NK-92 (cell line): Measurements from ENCODE around the gene MTMR3.

Experiments used
- DNase-seq: peaks from one replicate; lab custom pipeline; 2025; ENCODE audit not compliant: unreplicated experiment; lab: John Stamatoyannopoulos, UW

Gene MTMR3

DNA sequence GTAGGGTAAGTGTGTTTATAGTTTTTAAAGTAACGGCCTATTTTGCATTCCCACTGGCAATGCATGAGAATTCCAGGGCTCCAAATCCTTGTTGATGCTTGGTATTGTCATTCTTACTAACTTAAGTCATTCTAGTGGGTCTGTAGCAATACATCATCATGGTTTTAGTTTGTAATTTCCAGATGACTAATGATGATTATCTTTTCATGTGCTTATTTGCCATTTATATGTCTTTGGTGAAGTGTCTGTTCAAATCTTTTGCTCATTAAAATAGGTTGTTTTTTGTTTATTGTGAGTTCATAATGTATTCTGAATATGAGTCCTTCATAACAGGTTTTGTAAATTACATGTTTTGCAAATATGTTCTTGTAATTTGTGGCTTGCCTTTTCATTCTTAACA lies 31.2 kb downstream of the MTMR3 start:
- DNase-seq, result no peak

DNA sequence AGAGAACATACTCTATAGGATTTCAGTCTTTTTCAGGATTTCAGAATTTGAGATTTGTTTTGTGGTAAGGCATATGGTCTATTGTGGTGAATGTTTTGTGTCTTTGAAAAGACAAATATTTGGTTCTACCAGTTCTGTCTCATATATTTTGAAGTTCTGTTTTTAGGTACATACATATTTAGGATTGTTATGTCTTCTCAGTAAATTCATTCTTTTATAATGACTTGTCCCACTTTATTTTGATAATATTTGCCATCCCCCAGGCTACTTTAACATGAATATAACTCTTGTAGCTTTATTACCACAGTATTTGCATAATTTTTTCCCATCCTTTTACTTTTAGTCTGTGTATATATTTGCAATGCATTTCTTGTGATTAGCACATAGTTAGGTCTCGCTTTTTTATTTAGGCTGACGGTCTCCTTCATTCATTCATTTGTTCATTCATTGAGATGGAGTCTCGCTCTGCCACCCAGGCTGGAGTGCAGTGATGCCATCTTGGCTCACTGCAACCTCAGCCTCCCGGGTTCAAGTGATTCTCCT lies 32.1 kb downstream of the MTMR3 start:
- no peak for DNase-seq

DNA sequence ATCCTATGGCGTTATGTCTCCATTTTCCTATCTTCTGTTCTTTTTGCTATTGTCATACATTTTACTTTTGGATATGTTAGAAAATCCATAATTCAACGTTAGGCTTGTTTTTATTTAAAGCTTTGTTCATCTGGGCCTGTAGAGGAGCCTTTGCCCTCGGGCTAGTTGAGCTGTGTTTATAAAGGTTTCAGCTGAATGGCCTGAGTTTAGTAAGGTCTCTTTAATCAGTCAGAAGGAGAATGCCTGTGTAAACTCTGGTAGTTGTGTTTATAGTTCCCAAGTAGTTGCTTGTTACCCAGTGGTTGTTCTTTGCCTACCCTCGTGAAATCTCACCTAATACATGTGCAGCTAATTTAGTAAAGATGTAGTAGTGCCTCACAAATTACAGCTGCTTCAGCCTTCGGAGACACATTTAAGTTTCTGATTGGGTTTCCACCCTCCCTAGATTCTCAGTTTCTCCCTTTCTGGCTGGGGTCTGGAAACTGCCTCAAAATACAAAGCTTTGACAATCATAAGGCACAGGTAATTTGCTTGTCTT lies 33.1 kb downstream of the MTMR3 start:
- no peak for DNase-seq

DNA sequence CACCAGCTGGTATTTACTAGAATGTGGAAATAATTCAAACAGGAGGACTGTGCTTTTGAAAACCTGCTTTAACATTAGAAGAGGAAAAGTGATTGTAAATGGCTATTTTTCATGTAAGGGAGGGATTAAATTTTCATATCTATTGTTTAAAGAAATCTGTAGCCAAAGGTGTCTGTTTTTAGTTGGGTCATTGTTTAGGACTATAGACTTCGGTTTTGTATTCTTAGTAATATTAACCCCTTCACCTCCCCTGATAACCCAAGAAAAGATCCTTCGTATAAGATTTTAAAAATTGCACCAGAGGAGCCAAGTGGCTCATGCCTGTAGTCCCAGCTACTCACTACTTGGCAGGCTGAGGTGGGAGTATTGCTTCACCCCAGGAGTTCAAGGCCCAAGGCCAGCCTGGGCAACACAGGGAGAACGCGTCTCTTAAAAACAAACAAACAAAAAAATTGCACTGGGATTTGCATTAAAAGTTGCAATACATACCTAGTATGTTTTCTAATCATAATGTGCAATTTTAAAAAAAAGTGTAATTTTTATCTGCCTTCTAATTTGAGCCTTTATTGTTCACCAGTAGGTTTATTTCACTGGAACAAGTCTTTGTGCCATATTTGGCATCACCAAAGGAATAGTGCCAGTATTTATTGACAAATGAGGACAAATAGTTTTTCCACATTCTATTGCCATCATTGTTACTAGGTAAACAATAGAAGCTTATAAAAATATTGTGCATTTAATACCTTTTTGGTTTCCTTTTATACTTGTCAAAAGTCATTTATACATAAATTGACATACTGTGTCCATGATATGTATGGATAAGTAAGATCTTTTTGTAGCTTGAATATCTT lies 34.3 kb downstream of the MTMR3 start:
- DNase-seq, result no peak

DNA sequence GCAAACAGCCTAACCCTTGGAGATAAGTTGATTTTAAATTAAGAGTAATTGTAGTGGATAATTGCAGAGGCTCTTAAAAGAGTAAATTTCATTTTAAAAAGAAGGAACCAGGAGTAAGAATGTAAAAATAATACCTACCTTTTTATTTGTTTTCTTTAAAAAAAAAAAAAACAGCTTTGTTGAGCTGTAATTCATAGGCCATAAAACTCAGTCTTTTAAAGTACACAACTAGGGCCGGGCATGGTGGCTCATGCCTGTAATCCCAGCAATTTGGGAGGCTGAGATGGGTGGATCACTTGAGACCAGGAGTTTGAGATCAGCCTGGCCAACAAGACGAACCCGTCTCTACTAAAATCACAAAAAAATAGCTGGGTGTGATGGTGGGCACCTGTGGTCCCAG lies 42.4 kb downstream of the MTMR3 start:
- DNase-seq, result no peak

DNA sequence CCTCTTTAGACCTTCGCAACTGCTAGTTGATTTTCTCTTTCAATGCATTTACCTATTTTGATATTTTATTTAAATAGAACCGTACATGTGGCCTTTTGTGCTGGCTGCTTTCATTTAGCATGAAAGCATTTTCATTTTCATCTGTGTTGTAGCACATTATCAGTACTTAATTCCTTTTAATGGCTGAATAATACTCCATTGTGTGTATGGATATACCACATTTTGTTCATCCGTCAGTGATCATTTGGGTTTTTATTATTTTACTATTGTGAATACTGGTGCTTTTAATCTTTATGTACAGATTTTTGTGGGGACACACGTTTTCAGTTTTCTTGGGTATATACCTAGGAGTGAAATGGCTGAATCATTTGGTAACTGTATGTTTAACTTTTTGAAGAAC lies 43.1 kb downstream of the MTMR3 start:
- DNase-seq, result no peak

DNA sequence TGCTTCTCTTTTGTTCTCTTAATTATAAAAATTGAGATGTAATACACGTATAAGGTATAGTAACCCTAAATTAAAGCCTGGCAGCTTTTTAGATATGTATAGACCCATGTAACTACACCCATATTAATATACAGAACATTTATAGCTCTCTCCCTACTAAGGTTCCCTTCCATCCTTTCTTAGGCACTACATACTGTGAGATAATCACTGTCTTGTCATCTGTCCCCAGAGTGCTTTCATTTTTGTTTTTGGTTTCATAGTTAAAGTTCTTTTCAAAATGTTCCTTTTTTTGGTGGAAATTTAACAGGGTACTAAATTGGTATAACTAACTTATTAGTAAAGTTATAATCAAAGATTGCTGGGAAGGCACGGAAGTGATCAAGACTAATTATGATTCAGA lies 49.2 kb downstream of the MTMR3 start:
- DNase-seq, result no peak

DNA sequence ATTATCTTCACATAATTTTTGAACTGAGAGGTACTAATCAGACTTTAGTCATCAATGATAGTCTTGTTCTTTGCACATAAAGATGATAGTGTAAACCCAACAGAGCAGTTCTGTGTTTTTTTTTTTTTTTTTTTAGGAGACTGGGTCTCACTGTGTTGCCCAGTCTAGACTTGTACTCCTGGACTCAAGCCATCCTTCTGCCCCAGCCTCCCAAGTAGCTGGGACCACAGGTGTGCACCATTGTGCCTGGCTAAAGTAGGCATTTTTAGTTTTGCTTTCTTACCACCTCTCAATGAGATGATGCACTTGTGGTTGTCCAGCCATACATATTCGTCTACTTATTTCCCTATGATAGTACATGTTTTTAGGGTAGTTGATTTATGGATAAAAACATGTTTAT lies 50.6 kb downstream of the MTMR3 start:
- DNase-seq, result no peak

DNA sequence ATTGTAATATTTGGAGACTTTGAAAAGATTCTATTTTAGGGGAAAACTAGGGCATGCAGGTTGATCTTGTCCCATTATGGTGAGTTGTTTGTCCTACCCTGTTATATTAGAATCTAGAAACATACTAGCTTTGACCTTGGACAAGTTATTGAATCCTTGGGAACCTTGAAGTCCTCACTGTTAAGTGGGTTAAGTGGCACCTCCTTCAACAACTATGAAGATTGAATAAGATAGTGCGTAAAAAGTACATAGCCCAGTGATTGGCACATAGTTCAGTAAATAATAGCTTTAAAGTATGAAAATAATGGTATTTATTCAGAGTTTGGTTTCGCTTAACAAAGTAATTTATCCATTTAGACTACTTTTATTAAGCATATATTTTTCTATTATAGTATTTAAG lies 51.6 kb downstream of the MTMR3 start:
- no peak for DNase-seq

DNA sequence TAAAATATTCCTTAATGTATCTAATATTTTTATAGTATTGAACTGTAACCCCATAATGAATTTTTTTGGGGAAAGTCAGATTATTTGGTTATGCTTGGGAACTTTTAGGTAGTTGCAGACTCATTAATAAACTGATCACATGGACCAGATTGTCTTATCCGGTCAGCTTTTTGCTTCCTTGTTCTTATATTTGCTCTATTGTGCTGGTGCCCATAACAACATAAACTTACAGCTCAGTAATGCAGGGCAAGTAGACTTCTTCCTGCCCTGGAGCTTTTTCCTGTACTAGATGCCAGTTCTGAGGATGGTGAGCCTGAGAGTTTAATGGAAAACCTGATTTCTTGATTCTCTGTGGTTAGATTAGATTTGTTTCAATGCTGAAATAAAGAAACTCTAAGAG lies 53.2 kb downstream of the MTMR3 start:
- no peak for DNase-seq

DNA sequence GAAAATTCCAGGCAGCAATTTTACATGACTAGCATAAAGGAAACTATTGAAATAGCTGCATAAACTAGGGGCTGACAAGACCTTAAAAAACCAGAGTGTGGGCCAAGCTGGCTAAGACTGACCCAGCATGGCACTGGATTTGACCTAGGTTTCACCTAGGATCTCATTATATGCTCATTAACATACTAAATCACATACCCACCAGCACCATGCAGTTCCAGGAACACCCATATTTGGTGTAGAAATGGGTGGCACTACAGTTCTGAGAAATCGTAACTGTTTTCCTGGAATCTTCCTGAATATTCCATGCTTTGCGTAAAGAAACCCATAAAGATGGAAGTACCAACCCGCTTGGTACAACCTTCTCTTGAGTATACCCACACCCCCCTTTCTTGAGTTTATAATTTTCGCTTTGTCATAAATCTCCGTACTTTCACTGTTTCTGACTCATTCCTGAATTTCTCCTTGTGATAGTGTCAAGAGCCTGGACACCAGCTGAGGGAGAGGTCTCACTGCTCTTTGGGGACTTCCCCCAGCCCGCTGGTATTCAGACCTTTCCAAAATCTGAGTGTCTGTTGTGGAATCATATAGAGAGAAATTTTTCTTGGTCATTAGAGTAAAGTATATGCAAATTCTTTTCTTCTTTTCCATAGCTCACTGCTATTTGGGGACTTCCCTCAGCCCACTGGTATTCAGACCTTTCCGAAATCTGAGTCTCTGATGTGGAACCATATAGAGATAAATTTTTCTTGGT lies 55.1 kb downstream of the MTMR3 start:
- no peak for DNase-seq

DNA sequence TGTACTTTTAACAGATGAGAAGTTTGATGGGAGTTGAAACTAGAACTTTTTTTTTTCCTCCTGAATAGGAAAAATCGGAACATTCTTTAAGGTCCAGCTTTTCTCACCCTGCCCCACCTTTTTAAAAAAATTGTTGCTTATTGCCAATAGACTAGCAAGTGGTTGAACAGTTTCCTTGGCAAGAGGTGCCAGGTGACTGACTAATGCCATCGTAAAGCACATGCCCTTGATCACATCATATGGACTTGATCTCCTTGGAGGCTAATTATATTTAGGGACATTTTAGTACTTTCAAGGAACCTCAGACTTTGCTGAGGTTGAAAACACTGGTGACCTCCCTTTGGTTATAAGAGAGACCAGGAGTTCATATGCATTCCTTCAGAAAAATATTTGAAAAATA lies 57.6 kb downstream of the MTMR3 start:
- no peak for DNase-seq

DNA sequence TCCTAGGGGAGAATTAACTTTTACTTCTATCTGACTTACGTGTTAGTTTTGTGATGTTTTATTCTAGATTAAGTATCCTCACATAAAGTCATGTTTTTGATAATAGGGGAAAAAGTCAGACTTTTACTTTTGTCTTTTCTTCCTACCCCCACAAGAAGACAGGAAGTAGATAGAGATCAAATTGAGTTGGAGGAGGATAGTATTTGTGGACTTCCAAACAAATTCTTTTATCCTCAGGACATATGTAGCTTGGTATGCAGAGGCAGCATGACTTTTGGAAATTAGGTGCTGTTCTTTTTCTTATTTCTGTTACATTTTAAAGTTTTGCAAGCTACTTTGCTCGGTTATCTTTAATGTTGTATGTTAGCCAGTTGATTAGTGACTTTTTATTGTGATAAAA lies 61.4 kb downstream of the MTMR3 start:
- DNase-seq, result no peak

DNA sequence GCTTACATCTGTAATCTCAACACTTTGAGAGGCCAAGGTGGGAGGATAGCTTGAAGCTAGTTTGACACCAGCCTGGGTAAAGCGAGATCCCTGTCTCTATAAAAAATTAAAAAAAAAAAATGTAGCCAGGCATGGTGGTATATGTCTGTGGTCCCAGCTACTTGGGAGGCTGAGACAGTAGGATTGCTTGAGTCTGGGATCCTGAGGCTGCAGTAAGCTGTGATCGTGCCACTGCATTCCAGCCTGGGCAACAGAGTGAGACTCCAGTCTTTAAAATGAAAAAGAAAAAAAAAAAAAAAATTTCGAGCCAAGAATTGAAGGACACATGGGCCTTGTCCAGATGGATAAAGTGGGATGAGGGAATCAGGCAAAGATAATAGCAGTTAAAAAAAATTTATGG lies 62.5 kb downstream of the MTMR3 start:
- DNase-seq, result no peak

DNA sequence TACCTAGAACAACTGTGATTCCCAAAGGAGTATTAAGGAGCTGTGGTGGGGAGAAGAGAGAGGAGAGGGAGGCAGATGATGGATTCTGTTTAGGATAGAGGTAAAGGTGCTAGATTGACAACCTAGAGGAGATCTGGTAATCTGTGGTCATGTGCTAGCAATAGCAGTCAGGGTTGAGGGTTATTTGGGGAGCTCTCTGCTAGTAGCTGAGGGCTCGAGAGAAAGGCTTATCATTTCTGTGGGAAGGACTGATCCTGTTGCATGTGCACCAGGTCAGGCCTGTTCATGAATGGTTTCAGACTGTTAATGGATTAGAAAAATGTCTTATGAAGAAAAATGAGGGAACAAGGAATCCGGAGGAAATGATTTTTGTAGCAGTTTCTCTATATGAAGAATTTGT lies 63.2 kb downstream of the MTMR3 start:
- DNase-seq, result no peak

DNA sequence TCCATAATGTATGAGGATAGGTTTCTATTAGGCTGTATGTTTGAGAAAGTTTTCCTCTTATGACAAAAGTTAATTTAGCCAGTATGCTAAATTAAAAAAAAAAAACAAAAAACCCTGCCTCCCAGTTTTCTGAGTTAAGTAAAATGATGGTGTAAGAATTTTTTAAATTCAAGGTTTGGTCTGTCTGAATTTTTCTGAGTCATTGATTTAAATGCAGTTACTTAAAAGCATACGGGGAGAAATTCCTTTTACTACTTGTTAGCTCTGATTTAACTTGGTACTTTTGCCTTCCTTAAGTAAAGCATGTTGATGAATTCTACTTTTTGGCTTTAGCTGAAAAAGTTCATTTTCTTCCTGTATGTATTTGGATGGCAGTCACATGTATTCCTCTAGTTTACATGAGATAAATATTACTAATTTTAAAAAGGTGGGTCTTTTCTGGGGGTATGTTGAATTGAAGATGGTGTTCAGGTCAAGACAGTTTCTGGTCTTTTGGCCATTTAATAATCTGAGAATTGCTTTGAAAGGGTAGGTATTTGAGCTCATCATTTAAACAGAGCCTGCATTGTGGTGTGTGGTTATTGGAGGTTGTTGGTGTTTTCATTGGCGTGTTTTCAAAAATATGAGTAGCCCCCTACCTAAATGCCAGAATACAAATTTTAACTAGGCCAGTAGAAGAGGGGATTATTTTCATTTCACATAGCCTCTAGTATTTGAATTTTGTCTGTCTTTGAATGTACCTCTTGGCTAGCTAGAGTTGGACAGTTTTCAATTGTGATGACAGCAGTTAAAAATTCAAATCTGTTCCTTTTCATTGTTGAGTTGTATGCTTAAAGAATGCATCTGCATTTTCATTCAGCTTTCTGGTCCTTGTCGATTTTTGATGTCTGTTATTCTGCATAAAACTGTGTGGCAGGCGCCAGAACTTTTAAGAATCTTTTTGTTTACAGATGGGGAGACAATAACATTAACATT lies 64.7 kb downstream of the MTMR3 start:
- DNase-seq, result no peak

DNA sequence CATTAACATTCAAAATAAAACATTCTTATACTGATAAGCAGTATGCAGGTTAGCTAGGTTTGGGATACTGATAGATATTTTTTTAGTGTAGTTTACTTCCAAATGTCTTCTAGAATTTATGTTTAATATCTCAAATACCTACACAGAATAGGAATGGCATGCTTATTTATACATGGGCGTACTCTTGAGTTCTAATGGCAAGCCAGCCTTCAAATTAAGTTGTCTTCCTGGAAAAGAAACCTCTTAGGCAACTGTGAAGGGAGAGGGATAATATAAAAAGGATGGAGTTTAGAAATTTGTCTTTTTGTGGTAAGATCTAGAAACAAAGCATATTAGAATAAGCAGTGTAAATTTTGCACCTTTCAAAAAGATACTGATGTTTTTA lies 65.4 kb downstream of the MTMR3 start:
- no peak for DNase-seq

DNA sequence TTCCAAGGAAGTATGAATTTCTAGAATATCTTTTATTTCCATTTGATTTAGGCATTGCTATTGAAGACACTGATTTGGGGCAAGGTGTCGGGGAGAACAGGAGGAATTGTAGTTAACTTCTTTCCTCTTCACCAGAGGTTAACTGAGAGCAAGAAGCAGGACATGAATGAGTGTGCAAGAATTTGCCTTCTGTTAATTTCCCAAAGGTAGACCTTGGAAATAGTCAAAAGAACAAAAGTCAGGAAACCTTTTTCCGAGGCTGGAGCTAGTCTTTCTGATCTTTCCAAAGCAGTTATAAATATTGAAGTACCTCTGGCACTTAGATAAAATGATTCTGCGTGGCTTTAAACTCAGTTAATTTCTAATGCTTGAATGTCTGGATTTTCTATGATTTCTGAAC lies 66.9 kb downstream of the MTMR3 start:
- no peak for DNase-seq

DNA sequence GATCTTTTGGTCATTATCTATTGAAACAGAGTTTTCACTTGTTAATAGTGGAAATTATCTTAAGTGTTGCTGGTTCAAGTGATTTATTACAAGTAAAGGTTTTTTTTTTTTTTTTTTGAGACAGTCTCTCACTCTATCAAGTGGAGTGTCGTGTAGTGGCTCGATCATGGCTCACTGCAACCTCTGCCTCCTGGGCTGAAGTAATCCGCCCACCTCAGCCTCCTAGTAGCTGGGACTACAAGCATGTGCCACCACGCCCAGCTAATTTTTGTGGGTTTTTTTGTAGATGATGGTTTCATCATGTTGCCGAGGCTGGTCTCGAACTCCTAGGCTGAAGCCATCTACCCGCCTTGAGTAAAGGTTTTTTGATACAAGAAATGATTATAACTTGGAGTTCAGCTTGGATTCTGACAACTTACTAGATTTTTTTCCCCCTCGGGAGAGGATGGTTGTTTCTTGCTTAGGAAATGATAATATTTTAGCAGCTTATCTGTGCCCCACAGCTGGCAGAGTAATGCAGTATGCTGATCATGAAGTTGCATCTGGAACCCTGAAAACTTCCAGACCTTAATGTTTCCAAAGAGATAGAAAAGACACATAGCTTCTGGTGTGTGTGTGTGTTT lies 68.9 kb downstream of the MTMR3 start:
- DNase-seq, result no peak

DNA sequence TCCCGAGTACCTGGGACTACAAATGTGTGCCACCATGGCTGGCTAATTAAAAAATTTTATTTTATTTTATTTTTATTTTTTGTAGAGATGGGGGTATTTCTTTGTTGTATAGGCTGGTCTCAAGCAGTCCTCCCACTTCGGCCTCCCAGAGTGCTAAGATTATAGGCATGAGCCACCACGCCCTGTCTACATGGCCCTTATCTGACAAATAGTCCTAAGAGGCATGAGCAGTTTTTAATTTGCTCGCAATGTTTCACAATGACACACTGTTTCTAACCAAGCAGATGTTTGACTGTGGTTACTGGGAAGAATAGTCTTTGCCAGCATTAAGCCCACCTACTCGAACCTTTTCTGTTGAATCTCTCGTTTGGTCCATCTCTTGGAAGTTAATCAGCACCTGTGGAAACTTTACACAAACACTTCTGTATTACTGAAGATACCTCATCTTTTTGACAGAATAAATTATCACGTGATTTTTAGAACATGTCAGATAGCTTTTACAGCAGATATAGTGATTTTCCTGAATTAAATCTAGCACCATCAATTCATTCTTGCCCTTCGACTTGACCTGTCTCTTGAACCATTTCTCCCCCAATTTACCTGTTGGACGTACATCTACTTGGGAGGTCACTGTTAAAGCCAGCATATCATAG lies 71.4 kb downstream of the MTMR3 start:
- DNase-seq, result no peak
